ENCODE results near the gene TREML4. TPM values are rescaled to one million over a fixed set of nuclear protein-coding genes. Genes with fewer than 3 reads are reported as not detected.

Gene TREML4
- total and polyA plus RNA-seq, 2 experiments from 2014 or later = not detected

GRCh38 chr6:41257369-41258195 is 29.4 kb downstream of the TREML4 start:
- peak; percentile 56 for DNase-seq (ENCODE audit: low spot score)
- Histone ChIP-seq H3K27ac (peak overlapping the region; percentile 66), H3K9me2 (replicated peaks; ENCODE audit: insufficient read depth) (no peaks in the 10 kb centered on the region), H3K9me3 (ENCODE audit: low read depth) (no peaks in the 10 kb centered on the region), H2AFZ (no peak overlapping the region), H3K36me3 (replicated peaks; ENCODE audit: insufficient read depth, low read depth) (no peaks in the 10 kb centered on the region), H3K4me1 (ENCODE audit: insufficient read depth) (peaks cover 18% of the 10 kb centered on the region), H3K79me2 (no peaks in the 10 kb centered on the region), H3K4me3 (no peak overlapping the region), H4K20me1 (ENCODE audit: insufficient read depth, poor library complexity, severe bottlenecking) (no peaks in the 10 kb centered on the region), H3K4me2 (peak overlapping the region; percentile 10), H3K27me3 (no peaks in the 10 kb centered on the region)
- TF ChIP-seq EZH2phosphoT487 (IDR thresholded peaks at IDR 0.05; ENCODE audit: low read depth, severe bottlenecking, unreplicated experiment) = no peak
- no peak for TF ChIP-seq EZH2 (IDR thresholded peaks at IDR 0.05; ENCODE audit: borderline replicate concordance)
- no peak for TF ChIP-seq CTCF (IDR thresholded peaks at IDR 0.05; ENCODE audit: poor library complexity)
- 35% methylated on average over 2 of the region's 2 CpGs for WGBS (ENCODE audit: low lambda C conversion rate, missing lambda C conversion rate)

GRCh38 chr6:41258196-41258493 is 30.0 kb downstream of the TREML4 start:
- Histone ChIP-seq H3K27me3 (no peaks in the 10 kb centered on the region), H3K27ac (peak overlapping the region; percentile 66), H3K9me3 (ENCODE audit: low read depth) (no peaks in the 10 kb centered on the region), H4K20me1 (ENCODE audit: insufficient read depth, poor library complexity, severe bottlenecking) (no peaks in the 10 kb centered on the region), H2AFZ (no peak overlapping the region), H3K4me1 (ENCODE audit: insufficient read depth) (peaks cover 18% of the 10 kb centered on the region), H3K4me2 (no peak overlapping the region), H3K79me2 (no peaks in the 10 kb centered on the region), H3K9me2 (replicated peaks; ENCODE audit: insufficient read depth) (no peaks in the 10 kb centered on the region), H3K36me3 (replicated peaks; ENCODE audit: insufficient read depth, low read depth) (no peaks in the 10 kb centered on the region), H3K4me3 (no peak overlapping the region)
- TF ChIP-seq CTCF (IDR thresholded peaks at IDR 0.05; ENCODE audit: poor library complexity) (no peak), EZH2phosphoT487 (IDR thresholded peaks at IDR 0.05; ENCODE audit: low read depth, severe bottlenecking, unreplicated experiment) (no peak), EZH2 (IDR thresholded peaks at IDR 0.05; ENCODE audit: borderline replicate concordance) (no peak)
- DNase-seq (ENCODE audit: low spot score) = no peak
- 100% methylated on average over 1 of the region's 1 CpG for WGBS (ENCODE audit: low lambda C conversion rate, missing lambda C conversion rate)

- WGBS (ENCODE audit: low lambda C conversion rate, missing lambda C conversion rate) = 71% methylated on average over 2 of the region's 2 CpGs
- TF ChIP-seq CTCF (IDR thresholded peaks at IDR 0.05; ENCODE audit: poor library complexity) (no peak), EZH2 (IDR thresholded peaks at IDR 0.05; ENCODE audit: borderline replicate concordance) (no peak), EZH2phosphoT487 (IDR thresholded peaks at IDR 0.05; ENCODE audit: low read depth, severe bottlenecking, unreplicated experiment) (no peak)
- Histone ChIP-seq H3K9me3 (ENCODE audit: low read depth) (peaks cover 4% of the 10 kb centered on the region), H3K4me2 (no peak overlapping the region), H2AFZ (no peak overlapping the region), H3K36me3 (replicated peaks; ENCODE audit: insufficient read depth, low read depth) (no peaks in the 10 kb centered on the region), H3K9me2 (replicated peaks; ENCODE audit: insufficient read depth) (no peaks in the 10 kb centered on the region), H3K4me1 (ENCODE audit: insufficient read depth) (peaks cover 8% of the 10 kb centered on the region), H3K79me2 (no peaks in the 10 kb centered on the region), H3K4me3 (no peak overlapping the region), H3K27ac (no peak overlapping the region), H3K27me3 (no peaks in the 10 kb centered on the region), H4K20me1 (ENCODE audit: insufficient read depth, poor library complexity, severe bottlenecking) (no peaks in the 10 kb centered on the region)
- DNase-seq (ENCODE audit: low spot score) = no peak
Measured at GRCh38 chr6:41262401-41262800, 34.3 kb downstream of the TREML4 start.
